NCI-H2227 (cell line): ENCODE data around the gene SMYD1.

Experiments used
- DNase-seq: peaks from one replicate; lab custom pipeline; 2025; ENCODE audit not compliant: unreplicated experiment; lab: John Stamatoyannopoulos, UW

SMYD1 gene

GRCh38 chr2:88139203-88139702, 71.6 kb downstream of the SMYD1 start:
- no peak for DNase-seq

- DNase-seq: no peak
Observed at GRCh38 chr2:88139804-88140203, 72.2 kb downstream of the SMYD1 start.

GRCh38 chr2:88141952-88142351, 74.3 kb downstream of the SMYD1 start:
- DNase-seq: no peak

GRCh38 chr2:88144271-88144670, 76.6 kb downstream of the SMYD1 start:
- DNase-seq: no peak

- no peak for DNase-seq
Observed at GRCh38 chr2:88144914-88145497, 77.4 kb downstream of the SMYD1 start.

- DNase-seq: no peak
Observed at GRCh38 chr2:88146590-88146989, 79.0 kb downstream of the SMYD1 start.

- no peak for DNase-seq
Observed at GRCh38 chr2:88147145-88147544, 79.5 kb downstream of the SMYD1 start.

GRCh38 chr2:88148929-88149438, 81.4 kb downstream of the SMYD1 start:
- DNase-seq: no peak

- DNase-seq: no peak
Observed at GRCh38 chr2:88159481-88159880, 91.9 kb downstream of the SMYD1 start.

GRCh38 chr2:88159955-88160415, 92.4 kb downstream of the SMYD1 start:
- DNase-seq: peak; percentile 77

- no peak for DNase-seq
Observed at GRCh38 chr2:88160517-88160916, 92.9 kb downstream of the SMYD1 start.

GRCh38 chr2:88161446-88162244, 94.0 kb downstream of the SMYD1 start:
- no peak for DNase-seq
